Measurements from ENCODE around the gene TMEM245. TPM values are rescaled to one million over a fixed set of nuclear protein-coding genes. Genes with fewer than 3 reads are reported as not detected.

The TMEM245 gene
- total and polyA plus RNA-seq, 10 of the 15 experiments (the other 5 are each of a cell fraction or from before 2014, with no cell fraction given): 7.4 to 36.1 (median 19.0) TPM

GRCh38 chr9:109011231-109011671, 108.5 kb downstream of the TMEM245 start:
- in situ Hi-C loops (cut with MboI) (no loop called here), intact Hi-C loops (cut with micrococcal nuclease; ENCODE audit: unreplicated experiment) (loop anchor here (10.0 kb wide), 1 partner anchor 404 kb away; no protein-coding TSS in a partner anchor)
- Histone ChIP-seq H2AFZ (ENCODE audit: control insufficient read depth, low read depth, low read length) (no peak overlapping the region), H4K20me1 (ENCODE audit: control insufficient read depth, insufficient read depth) (no peaks in the 10 kb centered on the region), H3K79me2 (ENCODE audit: control insufficient read depth, insufficient read depth, low read length) (peaks cover 15% of the 10 kb centered on the region), H3K9me3 (replicated peaks; ENCODE audit: control insufficient read depth, insufficient read depth, low read length) (no peaks in the 10 kb centered on the region), H3K4me1 (ENCODE audit: control insufficient read depth, insufficient read depth, low read length) (peaks cover 13% of the 10 kb centered on the region), H3K4me3 (no peak overlapping the region), H3K9ac (ENCODE audit: control insufficient read depth, insufficient read depth, low read length) (no peak overlapping the region), H3K27ac (ENCODE audit: control insufficient read depth, insufficient read depth) (no peak overlapping the region), H3K4me2 (ENCODE audit: control insufficient read depth, insufficient read depth) (no peak overlapping the region), H3K27me3 (replicated peaks in 1 of 2; ENCODE audit: control insufficient read depth in 2 of 2, insufficient read depth in 2 of 2, low read length in 1 of 2) (no peaks in the 10 kb centered on the region), H3K36me3 (ENCODE audit: control insufficient read depth in 2 of 2, insufficient read depth in 2 of 2, low read length in 1 of 2) (no peaks in the 10 kb centered on the region)
- no peak for ATAC-seq
- CTCF ChIA-PET: interaction anchor here (0.5 to 1.4 kb wide), 5 partner anchors 58 to 459 kb away, joined by 3 to 5 read pairs (median 4); no protein-coding TSS in a partner anchor
- no peak for DNase-seq (ENCODE audit: low read depth, low spot score)
- POLR2A ChIA-PET: no interaction called here
- RAD21 ChIA-PET (ENCODE audit: unreplicated experiment): no interaction called here
- FAIRE-seq: no peak
- BruUV-seq (replicated peaks): no TSS peak
- SMC1A ChIA-PET (ENCODE audit: uncharacterized antibody, unreplicated experiment): interaction anchor here (0.6 to 1.3 kb wide), 4 partner anchors 57 to 713 kb away, joined by 3 read pairs; no protein-coding TSS in a partner anchor
- no peak for TF ChIP-seq ETV6 (conservative IDR thresholded peaks at IDR 0.05 in 1 of 2, IDR thresholded peaks at IDR 0.05 in 1 of 2; ENCODE audit: borderline replicate concordance in 1 of 2, low read depth in 1 of 2)
- TF ChIP-seq NRF1 (conservative IDR thresholded peaks at IDR 0.05; ENCODE audit: low read depth, low read length): no peak
- TF ChIP-seq REST (IDR thresholded peaks at IDR 0.05; ENCODE audit: low read depth, low read length): no peak
- TF ChIP-seq HCFC1 (IDR thresholded peaks at IDR 0.05; ENCODE audit: low read length): no peak
- TF ChIP-seq YBX1 (IDR thresholded peaks at IDR 0.05): no peak
- TF ChIP-seq NKRF (conservative IDR thresholded peaks at IDR 0.05): no peak
- no peak for TF ChIP-seq EP300 (IDR thresholded peaks at IDR 0.05; ENCODE audit: borderline replicate concordance in 1 of 2, control insufficient read depth in 1 of 2, low read depth in 2 of 2, low read length in 2 of 2)
- TF ChIP-seq IKZF2 (IDR thresholded peaks at IDR 0.05): no peak
- TF ChIP-seq BHLHE40 (IDR thresholded peaks at IDR 0.05; ENCODE audit: borderline replicate concordance in 1 of 2, low read depth in 2 of 2, low read length in 1 of 2): no peak
- TF ChIP-seq SMARCA5 (IDR thresholded peaks at IDR 0.05): no peak
- no peak for TF ChIP-seq TCF7 (IDR thresholded peaks at IDR 0.05; ENCODE audit: borderline replicate concordance)
- TF ChIP-seq GATAD2B (conservative IDR thresholded peaks at IDR 0.05; ENCODE audit: low read depth): no peak
- no peak for TF ChIP-seq ZBTB11 (CRISPR knock-in tag; IDR thresholded peaks at IDR 0.05)
- no peak for TF ChIP-seq MYB (IDR thresholded peaks at IDR 0.05; ENCODE audit: borderline replicate concordance, low read depth, low read length)
- no peak for TF ChIP-seq ZNF207 (IDR thresholded peaks at IDR 0.05; ENCODE audit: borderline replicate concordance)
